GM19395 (cell line): ENCODE data around the gene TMEM45B.
"Not testable (repeated sequence)": the region's sequence is repeated elsewhere in the genome, so short reads cannot be mapped to it uniquely, and the experiment has no call there.

ENCODE experiments used
- ATAC-seq: cut with Tn5 transposase; IDR thresholded peaks from one replicate; pipeline ENCODE4 v1.9.1; 2021; ENCODE audit warnings: mild to moderate bottlenecking, moderate library complexity; ENCODE audit not compliant: unreplicated experiment

TMEM45B gene

GRCh38 chr11:129804012-129804411 lies 11.6 kb upstream of the TMEM45B start:
- no peak for ATAC-seq

GRCh38 chr11:129808241-129808640 lies 7.4 kb upstream of the TMEM45B start:
- not testable (repeated sequence) for ATAC-seq

DNA sequence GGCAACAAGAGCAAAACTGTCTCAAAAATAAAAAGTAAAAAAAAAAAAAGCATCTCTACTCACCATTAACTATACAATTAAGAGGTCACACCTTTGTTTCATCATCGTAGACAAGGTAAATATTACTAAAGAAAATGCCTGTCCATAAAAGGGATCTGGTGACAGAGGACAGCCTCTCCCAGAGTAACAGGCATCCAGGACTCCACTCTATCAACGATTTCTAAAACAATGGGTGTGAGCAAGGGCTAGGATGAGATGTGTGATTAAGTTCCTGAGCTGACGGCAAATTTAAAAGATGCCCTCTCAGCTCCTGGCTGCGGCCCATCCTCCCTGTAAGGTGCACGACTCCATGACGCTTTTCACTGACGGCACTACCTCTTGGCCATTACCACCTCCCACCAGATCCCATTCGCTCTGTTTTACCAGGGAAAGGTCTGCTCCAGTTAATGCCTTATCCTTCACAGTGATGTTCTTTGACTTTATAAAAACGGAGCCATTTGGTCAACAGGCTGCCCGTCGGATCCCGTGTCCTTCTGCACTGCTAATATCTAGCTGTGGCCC lies 2.3 kb upstream of the TMEM45B start:
- no peak for ATAC-seq

GRCh38 chr11:129814244-129815014 lies 1.2 kb upstream of the TMEM45B start:
- ATAC-seq = no peak

GRCh38 chr11:129817534-129818051 lies 1.9 kb downstream of the TMEM45B start:
- ATAC-seq = no peak

DNA sequence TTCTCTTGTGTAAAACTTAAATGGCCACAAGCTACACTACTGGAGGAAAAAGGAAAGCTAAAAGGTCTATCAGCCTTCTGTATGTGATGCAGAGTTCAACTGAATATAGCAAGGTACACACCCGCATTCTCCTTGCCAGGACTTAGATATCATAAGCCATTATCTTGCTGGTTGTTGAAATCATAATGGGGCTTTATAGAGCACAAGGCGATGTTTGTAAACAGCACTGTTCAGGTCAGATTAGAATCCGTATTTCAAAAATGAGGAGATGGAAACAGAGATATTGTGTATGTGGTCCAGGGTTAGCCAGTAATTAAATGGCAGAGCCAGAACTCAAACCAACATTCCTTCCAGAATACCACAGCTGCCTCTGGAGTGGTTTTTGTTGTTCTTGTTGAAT lies 2.6 kb downstream of the TMEM45B start:
- ATAC-seq = not testable (repeated sequence)

DNA sequence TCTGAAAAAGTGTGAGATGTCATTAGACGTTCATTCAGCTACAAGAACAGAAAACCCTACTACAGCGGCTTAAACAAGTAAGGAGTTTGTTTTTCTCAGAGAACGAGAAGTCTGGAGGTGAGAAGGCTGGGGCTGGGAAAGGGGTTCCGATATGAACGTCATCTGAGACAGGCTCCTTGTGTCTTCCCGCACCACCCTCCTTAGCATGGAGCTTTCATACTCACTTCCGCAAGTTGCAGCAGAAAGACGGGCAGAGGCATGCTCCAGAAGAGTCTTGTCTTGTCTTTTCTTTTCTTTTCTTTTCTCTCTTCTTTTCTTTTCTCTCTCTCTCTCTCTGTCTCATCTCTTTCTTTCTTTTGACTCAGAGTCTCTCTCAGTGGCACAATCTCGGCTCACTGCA lies 3.6 kb downstream of the TMEM45B start:
- no peak for ATAC-seq

DNA sequence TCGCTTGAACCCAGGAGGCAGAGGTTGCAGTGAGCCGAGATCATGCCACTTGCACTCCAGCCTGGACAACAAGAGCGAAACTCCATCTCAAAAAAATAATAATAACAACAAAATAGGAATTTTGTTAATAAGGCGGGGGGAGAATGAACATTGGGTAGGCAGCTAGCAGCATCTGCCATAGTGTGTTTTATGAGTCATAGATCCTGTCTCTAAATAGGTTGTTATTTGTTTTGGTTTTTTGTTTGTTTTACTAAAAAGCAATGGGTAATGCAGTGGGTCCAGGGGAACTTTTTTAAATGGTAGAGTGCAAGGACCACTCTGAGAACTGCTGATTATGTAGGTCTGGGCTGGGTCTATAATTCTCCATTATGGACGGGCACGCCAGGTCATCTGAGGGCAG lies 4.6 kb downstream of the TMEM45B start:
- not testable (repeated sequence) for ATAC-seq

DNA sequence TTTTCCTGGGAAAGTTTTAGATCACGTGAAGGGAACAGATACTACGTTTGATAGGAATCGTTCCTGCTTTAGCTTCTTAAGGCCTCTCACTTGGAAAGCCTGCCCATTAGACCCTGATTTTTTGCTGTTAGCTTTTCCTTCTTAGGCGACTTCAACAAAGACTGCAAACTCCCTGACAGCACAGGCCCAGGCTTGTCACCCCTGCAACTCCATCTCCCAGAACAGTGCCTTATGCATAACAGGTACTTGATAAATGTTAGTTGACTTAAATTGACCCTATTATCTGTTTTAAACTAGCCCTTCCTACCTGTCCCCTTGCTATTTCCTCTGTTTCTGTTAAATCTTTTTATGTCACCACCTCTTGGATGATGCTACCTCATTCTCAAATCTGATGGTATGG lies 7.6 kb downstream of the TMEM45B start:
- ATAC-seq = not testable (repeated sequence)

DNA sequence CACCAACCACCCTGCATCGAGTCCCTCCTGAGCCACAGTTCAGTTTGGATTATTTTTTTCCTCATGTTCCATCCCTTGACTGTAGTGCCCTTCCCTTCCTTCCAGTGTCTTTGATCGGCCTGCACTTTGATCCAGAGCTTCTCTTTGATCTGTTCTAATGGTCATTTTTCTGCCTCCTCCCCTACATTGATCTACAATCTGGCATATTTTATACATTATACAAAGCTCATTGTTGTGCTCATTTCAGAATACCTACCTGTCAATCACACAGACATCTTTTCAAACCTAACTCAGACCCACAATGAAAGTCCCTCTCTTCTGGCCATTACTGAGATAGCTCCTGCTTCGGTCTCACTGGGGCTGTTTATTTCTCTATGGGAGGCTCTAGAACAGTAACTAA lies 8.2 kb downstream of the TMEM45B start:
- not testable (repeated sequence) for ATAC-seq

DNA sequence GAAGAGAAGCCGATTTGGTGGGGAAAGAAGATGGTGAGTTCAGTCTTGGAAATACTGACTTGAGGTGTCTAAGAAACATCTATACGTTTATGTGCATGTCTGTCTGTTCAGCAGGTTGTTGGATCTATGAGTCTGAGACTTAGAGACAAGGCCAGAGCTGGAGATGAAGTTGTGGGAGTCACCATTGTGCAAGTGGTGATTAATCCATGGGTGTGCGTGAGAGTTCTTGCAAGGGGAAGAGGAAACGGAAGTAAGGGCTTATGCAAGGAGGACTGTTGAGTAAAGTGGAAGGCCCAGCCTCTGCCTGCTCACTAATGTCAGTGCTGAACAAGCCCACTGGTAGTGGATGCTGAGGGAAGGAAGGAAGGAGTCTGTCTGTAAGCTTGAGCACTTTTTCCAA lies 9.7 kb downstream of the TMEM45B start:
- no peak for ATAC-seq

- no peak for ATAC-seq
Measured at GRCh38 chr11:129828301-129828836, 12.7 kb downstream of the TMEM45B start.

DNA sequence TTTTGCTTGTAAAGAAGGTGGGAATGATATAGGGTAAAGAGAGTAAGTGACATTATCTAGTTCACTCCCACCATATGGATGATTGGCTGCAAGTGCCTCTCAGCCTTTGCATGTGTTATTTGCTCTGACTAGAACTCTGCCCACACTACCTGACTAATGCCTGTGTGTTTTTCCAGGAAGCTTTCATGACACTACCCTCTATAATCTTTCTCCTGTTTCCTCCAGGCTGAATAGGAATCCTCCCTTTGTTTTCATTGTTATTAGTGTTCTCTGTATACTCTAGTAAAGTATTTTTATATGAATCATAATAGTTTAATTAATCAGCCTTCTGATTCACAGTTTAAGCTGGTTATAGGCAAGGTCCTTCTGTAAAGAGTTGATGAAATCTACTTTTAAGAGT lies 13.8 kb downstream of the TMEM45B start:
- ATAC-seq = not testable (repeated sequence)

GRCh38 chr11:129831227-129831626 lies 15.6 kb downstream of the TMEM45B start:
- ATAC-seq = not testable (repeated sequence)

GRCh38 chr11:129833260-129833659 lies 17.6 kb downstream of the TMEM45B start:
- ATAC-seq = not testable (repeated sequence)

GRCh38 chr11:129836423-129836891 lies 20.8 kb downstream of the TMEM45B start:
- not testable (repeated sequence) for ATAC-seq

DNA sequence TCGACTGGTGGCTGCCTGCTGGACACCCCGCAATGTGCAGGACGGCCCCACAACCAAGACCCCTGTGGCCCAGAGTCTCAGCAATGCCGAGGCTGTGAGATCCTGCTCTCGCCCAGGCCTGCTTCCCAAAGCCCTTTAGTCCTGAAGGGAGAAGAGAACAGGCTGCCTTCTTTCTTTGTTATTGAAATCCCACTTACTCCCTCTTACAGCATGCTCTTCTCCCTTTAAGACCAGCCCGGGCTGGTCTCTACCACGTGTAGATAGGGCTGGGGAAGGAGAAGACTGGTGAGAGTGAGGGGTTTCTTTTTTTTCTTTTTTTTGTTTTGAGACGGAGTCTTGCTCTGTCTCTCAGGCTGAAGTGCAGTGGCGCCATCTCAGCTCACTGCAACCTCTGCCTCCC lies 21.3 kb downstream of the TMEM45B start:
- ATAC-seq = no peak

GRCh38 chr11:129840236-129840635 lies 24.6 kb downstream of the TMEM45B start:
- no peak for ATAC-seq

DNA sequence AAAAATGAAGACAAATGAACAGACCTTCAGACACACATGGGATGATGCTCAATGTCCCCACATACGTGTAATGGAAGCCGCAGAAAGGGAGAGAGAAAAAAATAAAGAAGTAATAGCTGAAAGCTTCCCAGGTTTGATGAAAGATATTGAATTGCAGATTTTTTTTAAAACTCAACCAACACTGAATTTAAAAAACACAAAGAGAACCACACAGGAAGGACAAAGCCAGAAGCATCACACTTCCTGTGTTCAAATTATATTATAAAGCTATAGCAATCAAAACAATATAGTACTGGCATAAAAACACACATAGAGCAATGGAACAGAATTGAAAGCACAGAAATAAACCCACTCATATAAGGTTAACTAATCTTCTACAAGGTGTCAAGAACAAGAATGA lies 26.5 kb downstream of the TMEM45B start:
- ATAC-seq = no peak

DNA sequence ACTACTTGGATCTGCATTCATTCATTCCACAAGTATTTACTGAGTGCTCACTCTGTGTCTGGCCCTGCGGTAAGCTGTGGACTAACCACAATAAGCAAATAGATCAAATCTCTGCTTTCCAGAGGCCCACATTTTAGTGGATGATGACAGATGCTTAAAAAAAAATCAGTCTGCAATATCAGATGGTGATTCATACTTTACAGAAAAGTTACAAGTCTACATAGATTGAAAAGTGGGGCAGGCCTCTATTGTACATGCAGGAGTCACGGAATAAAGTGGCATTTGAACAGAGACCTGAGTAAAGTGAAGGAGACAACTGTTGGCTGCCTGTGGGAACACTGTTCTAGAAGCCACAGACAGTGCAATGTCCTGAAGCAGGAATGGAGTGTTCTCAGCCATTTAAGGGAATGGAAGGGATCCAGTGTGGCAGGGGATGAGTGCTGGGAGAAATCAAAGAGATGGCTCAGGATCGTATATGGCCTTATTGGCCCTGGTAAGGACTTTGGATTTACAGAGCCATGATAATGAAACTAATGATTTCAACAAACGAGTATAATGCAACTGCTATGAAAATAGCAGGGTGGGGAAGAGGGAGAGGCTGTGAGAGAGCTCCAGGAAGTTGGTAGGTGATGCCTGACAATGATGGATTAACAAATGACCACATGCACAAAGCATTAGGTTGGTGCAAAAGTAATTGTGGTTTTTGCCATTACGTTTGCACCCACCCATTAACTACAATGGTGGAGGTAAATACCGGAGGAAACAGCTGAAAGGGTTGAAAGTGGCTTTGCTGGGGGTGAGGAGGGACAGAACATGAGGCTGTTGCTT lies 31.1 kb downstream of the TMEM45B start:
- no peak for ATAC-seq

DNA sequence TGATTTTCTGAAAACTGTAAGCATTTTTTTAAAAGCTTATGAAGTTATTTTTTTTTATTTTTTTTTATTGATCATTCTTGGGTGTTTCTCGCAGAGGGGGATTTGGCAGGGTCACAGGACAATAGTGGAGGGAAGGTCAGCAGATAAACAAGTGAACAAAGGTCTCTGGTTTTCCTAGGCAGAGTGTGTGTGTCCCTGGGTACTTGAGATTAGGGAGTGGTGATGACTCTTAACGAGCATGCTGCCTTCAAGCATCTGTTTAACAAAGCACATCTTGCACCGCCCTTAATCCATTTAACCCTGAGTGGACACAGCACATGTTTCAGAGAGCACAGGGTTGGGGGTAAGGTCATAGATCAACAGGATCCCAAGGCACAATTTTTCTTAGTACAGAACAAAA lies 31.7 kb downstream of the TMEM45B start:
- ATAC-seq = not testable (repeated sequence)
